Uterus (tissue), 4 donors: Measurements from ENCODE around the gene CDC42EP1. TPM values are rescaled to one million over a fixed set of nuclear protein-coding genes. Genes with fewer than 3 reads are reported as not detected.
A peak's percentile ranks its signal among the peaks of the same experiment; 100 is the strongest.
"Not testable (repeated sequence)": the region's sequence is repeated elsewhere in the genome, so short reads cannot be mapped to it uniquely, and the experiment has no call there.

Source experiments
- DNase-seq, 2 donors: peaks; one replicate each; pipeline ENCODE4 v3.0.0-alpha.2; 2019 to 2020
- H3K27ac ChIP-seq, 2 donors: fragments of 200-600 bp; sonication (generic); 1 replicate in 1 of 2; 2 replicates in 1 of 2; pipeline ENCODE4 v1.5.1; 2016 to 2018
- H3K27me3 ChIP-seq, 2 donors: fragments of 200-600 bp; sonication (generic); one replicate each; pipeline ENCODE4 v1.5.1; 2018 to 2019; ENCODE audit warnings: control low read depth in 1 of 2
- H3K36me3 ChIP-seq, 2 donors: fragments of 200-600 bp; sonication (generic); one replicate each; pipeline ENCODE4 v1.5.1; 2019; ENCODE audit warnings: control low read depth in 1 of 2
- H3K4me1 ChIP-seq, 2 donors: fragments of 200-600 bp; sonication (generic); one replicate each; pipeline ENCODE4 v1.5.1; 2018 to 2019; ENCODE audit warnings: control low read depth in 1 of 2
- H3K4me3 ChIP-seq, 2 donors: fragments of 200-600 bp; sonication (generic); 1 replicate in 1 of 2; 2 replicates in 1 of 2; pipeline ENCODE4 v1.5.1; 2018 to 2019; ENCODE audit warnings: mild to moderate bottlenecking in 1 of 2
- H3K9me3 ChIP-seq, 2 donors: fragments of 200-600 bp; sonication (generic); one replicate each; pipeline ENCODE4 v1.5.1; 2019; ENCODE audit warnings: control low read depth in 1 of 2
- CTCF ChIP-seq, 4 experiments: fragments of 200-600 bp in 2 of 4; fragments of 450-650 bp in 2 of 4; sonication (generic) in 2 of 4; IDR thresholded peaks; one replicate each; pipeline ENCODE4 v1.5.1; 2016 to 2019; ENCODE audit warnings: antibody characterized with exemption in 4 of 4, mild to moderate bottlenecking in 2 of 4, moderate library complexity in 1 of 4
- POLR2A ChIP-seq, 2 donors: fragments of 450-650 bp; IDR thresholded peaks; one replicate each; pipeline ENCODE4 v1.6.1; 2016; ENCODE audit warnings: antibody characterized with exemption in 2 of 2, mild to moderate bottlenecking in 1 of 2, moderate library complexity in 1 of 2
- intact Hi-C: fragments of 100-400 bp; cut with DNase I; formaldehyde crosslinking; loops from one replicate; pipeline ENCODE4 v1.15.1; 2023; ENCODE audit warnings: low total_unique reads
- total RNA-seq, 4 donors: library from RNA; depleted of rRNA in 3 of 4; stranded (reverse); fragments of >200 nt in 3 of 4; gene quantifications; one replicate each; pipeline versions ENCODE4 v1.1.0 to v1.2.4, GENCODE V29; 2014 to 2023
- donor health status: DM: yes; HTN: yes; CAD: no.

CDC42EP1 gene
- total RNA-seq, 4 donors from 2014 or later: 10.6 to 101 (median 16.5) TPM

- DNase-seq: no peak
- intact Hi-C loops: no loop called here
- TF ChIP-seq POLR2A (IDR thresholded peaks at IDR 0.05) (no peak), CTCF (IDR thresholded peaks at IDR 0.05) (no peak)
- Histone ChIP-seq H3K36me3 (no peaks in the 10 kb centered on the region), H3K4me1 (no peaks in the 10 kb centered on the region), H3K4me3 (no peak overlapping the region), H3K27ac (no peak overlapping the region), H3K27me3 (no peaks in the 10 kb centered on the region), H3K9me3 (no peaks in the 10 kb centered on the region)
Observed at GRCh38 chr22:37582526-37582925, 22.2 kb downstream of the CDC42EP1 start.

- H3K36me3 ChIP-seq: no peaks in the 10 kb centered on the region
- intact Hi-C loops: no loop called here
- no peaks in the 10 kb centered on the region for H3K9me3 ChIP-seq
- no peaks in the 10 kb centered on the region for H3K27me3 ChIP-seq
- H3K4me1 ChIP-seq: no peaks in the 10 kb centered on the region
- no peak for TF ChIP-seq POLR2A (IDR thresholded peaks at IDR 0.05)
- no peak for TF ChIP-seq CTCF (IDR thresholded peaks at IDR 0.05)
- H3K27ac ChIP-seq: no peak overlapping the region
- no peak overlapping the region for H3K4me3 ChIP-seq
- DNase-seq: no peak
Observed at GRCh38 chr22:37588546-37589215, 28.4 kb downstream of the CDC42EP1 start.

- no peaks in the 10 kb centered on the region for H3K36me3 ChIP-seq
- no peaks in the 10 kb centered on the region for H3K9me3 ChIP-seq
- intact Hi-C loops: loop anchor here (10.0 kb wide), 2 partner anchors 45 to 275 kb away; no protein-coding TSS in a partner anchor
- no peak for TF ChIP-seq CTCF (IDR thresholded peaks at IDR 0.05)
- no peak for TF ChIP-seq POLR2A (IDR thresholded peaks at IDR 0.05)
- no peaks in the 10 kb centered on the region for H3K27me3 ChIP-seq
- no peak for DNase-seq
- H3K27ac ChIP-seq: no peak overlapping the region
- no peaks in the 10 kb centered on the region for H3K4me1 ChIP-seq
- H3K4me3 ChIP-seq: no peak overlapping the region
Observed at GRCh38 chr22:37589636-37590035, 29.4 kb downstream of the CDC42EP1 start.

- intact Hi-C loops: loop anchor here (10.0 kb wide), 2 partner anchors 46 to 276 kb away; no protein-coding TSS in a partner anchor
- not testable (repeated sequence) for H3K27me3 ChIP-seq, H3K27ac ChIP-seq, H3K4me3 ChIP-seq, H3K36me3 ChIP-seq, DNase-seq, H3K9me3 ChIP-seq, H3K4me1 ChIP-seq
Observed at GRCh38 chr22:37591081-37591480, 30.8 kb downstream of the CDC42EP1 start.

GRCh38 chr22:37591823-37592404 is 31.6 kb downstream of the CDC42EP1 start:
- TF ChIP-seq POLR2A (IDR thresholded peaks at IDR 0.05) (no peak), CTCF (IDR thresholded peaks at IDR 0.05) (no peak)
- no peak overlapping the region for H3K4me3 ChIP-seq
- H3K4me1 ChIP-seq: no peaks in the 10 kb centered on the region
- intact Hi-C loops: loop anchor here (10.0 kb wide), 2 partner anchors 47 to 277 kb away; no protein-coding TSS in a partner anchor
- no peaks in the 10 kb centered on the region for H3K36me3 ChIP-seq
- DNase-seq: no peak
- H3K27me3 ChIP-seq: no peaks in the 10 kb centered on the region
- peak overlapping the region in 1 of 2 donors; percentile 10 for H3K27ac ChIP-seq
- no peaks in the 10 kb centered on the region for H3K9me3 ChIP-seq
